GM19438 (cell line): ENCODE data around the gene GPR75.
"Not testable (repeated sequence)": the region's sequence is repeated elsewhere in the genome, so short reads cannot be mapped to it uniquely, and the experiment has no call there.

Experiments used
- ATAC-seq: cut with Tn5 transposase; IDR thresholded peaks from one replicate; pipeline ENCODE4 v1.9.1; 2021; ENCODE audit warnings: low read depth; ENCODE audit not compliant: unreplicated experiment

GPR75 gene

GRCh38 chr2:53856272-53856671, 3.5 kb downstream of the GPR75 start:
- no peak for ATAC-seq

- no peak for ATAC-seq
Observed at GRCh38 chr2:53854678-53855077, 5.1 kb downstream of the GPR75 start.

GRCh38 chr2:53852532-53852931, 7.2 kb downstream of the GPR75 start:
- ATAC-seq = no peak

GRCh38 chr2:53851052-53851757, 8.6 kb downstream of the GPR75 start:
- ATAC-seq = not testable (repeated sequence)

GRCh38 chr2:53848062-53848461, 11.7 kb downstream of the GPR75 start:
- ATAC-seq = no peak

GRCh38 chr2:53843595-53843994, 16.2 kb downstream of the GPR75 start:
- ATAC-seq = no peak

- ATAC-seq = no peak
Observed at GRCh38 chr2:53842891-53843290, 16.9 kb downstream of the GPR75 start.

- not testable (repeated sequence) for ATAC-seq
Observed at GRCh38 chr2:53841651-53842050, 18.1 kb downstream of the GPR75 start.

- ATAC-seq = no peak
Observed at GRCh38 chr2:53840580-53840979, 19.2 kb downstream of the GPR75 start.

GRCh38 chr2:53829980-53830290, 29.8 kb downstream of the GPR75 start:
- not testable (repeated sequence) for ATAC-seq

GRCh38 chr2:53829273-53829979, 30.3 kb downstream of the GPR75 start:
- no peak for ATAC-seq

GRCh38 chr2:53828331-53828730, 31.4 kb downstream of the GPR75 start:
- no peak for ATAC-seq

GRCh38 chr2:53827398-53828175, 32.2 kb downstream of the GPR75 start:
- ATAC-seq = no peak

GRCh38 chr2:53826587-53827397, 33.0 kb downstream of the GPR75 start:
- no peak for ATAC-seq

GRCh38 chr2:53826030-53826410, 33.7 kb downstream of the GPR75 start:
- no peak for ATAC-seq

- ATAC-seq = not testable (repeated sequence)
Observed at GRCh38 chr2:53823639-53824038, 36.1 kb downstream of the GPR75 start.

- no peak for ATAC-seq
Observed at GRCh38 chr2:53821810-53822209, 38.0 kb downstream of the GPR75 start.

- ATAC-seq = no peak
Observed at GRCh38 chr2:53820711-53821110, 39.1 kb downstream of the GPR75 start.

- ATAC-seq = no peak
Observed at GRCh38 chr2:53820048-53820447, 39.7 kb downstream of the GPR75 start.

- ATAC-seq = no peak
Observed at GRCh38 chr2:53819634-53820033, 40.1 kb downstream of the GPR75 start.
